GM21447 (cell line): ENCODE data around the gene PPIL6.
"Not testable (repeated sequence)": the region's sequence is repeated elsewhere in the genome, so short reads cannot be mapped to it uniquely, and the experiment has no call there.

Experiments
- ATAC-seq: cut with Tn5 transposase; IDR thresholded peaks from one replicate; pipeline ENCODE4 v1.9.1; 2021; ENCODE audit not compliant: unreplicated experiment

The PPIL6 gene

GRCh38 chr6:109467696-109468095, 27.3 kb upstream of the PPIL6 start:
- no peak for ATAC-seq

GRCh38 chr6:109466212-109466923, 25.9 kb upstream of the PPIL6 start:
- ATAC-seq = no peak

GRCh38 chr6:109465772-109466171, 25.3 kb upstream of the PPIL6 start:
- no peak for ATAC-seq

GRCh38 chr6:109461733-109462526, 21.5 kb upstream of the PPIL6 start:
- no peak for ATAC-seq

- not testable (repeated sequence) for ATAC-seq
Observed at GRCh38 chr6:109461205-109461604, 20.8 kb upstream of the PPIL6 start.

GRCh38 chr6:109460161-109460829, 19.9 kb upstream of the PPIL6 start:
- ATAC-seq = no peak

- peak; percentile 27 for ATAC-seq
Observed at GRCh38 chr6:109458774-109459531, 18.5 kb upstream of the PPIL6 start.

- ATAC-seq = no peak
Observed at GRCh38 chr6:109457562-109457996, 17.2 kb upstream of the PPIL6 start.

- ATAC-seq = no peak
Observed at GRCh38 chr6:109456710-109457561, 16.5 kb upstream of the PPIL6 start.

- peak; percentile 6 for ATAC-seq
Observed at GRCh38 chr6:109456111-109456583, 15.7 kb upstream of the PPIL6 start.

- peak; percentile 43 for ATAC-seq
Observed at GRCh38 chr6:109455437-109456110, 15.1 kb upstream of the PPIL6 start, which contains the start of gene MICAL1. MICAL1 (minus strand) TSS chr6:109455772; CDS start chr6:109454196, 1,576 bp downstream.

- peak; percentile 40 for ATAC-seq
Observed at GRCh38 chr6:109454496-109455436, 14.3 kb upstream of the PPIL6 start.

- ATAC-seq = no peak
Observed at GRCh38 chr6:109453594-109454495, 13.4 kb upstream of the PPIL6 start.

- ATAC-seq = no peak
Observed at GRCh38 chr6:109453156-109453555, 12.7 kb upstream of the PPIL6 start.

GRCh38 chr6:109452181-109452580, 11.8 kb upstream of the PPIL6 start:
- ATAC-seq = no peak

- no peak for ATAC-seq
Observed at GRCh38 chr6:109451376-109451775, 10.9 kb upstream of the PPIL6 start.

- no peak for ATAC-seq
Observed at GRCh38 chr6:109450801-109451200, 10.4 kb upstream of the PPIL6 start.
